H1 (cell line): ENCODE measurements around the gene CRCP. TPM values are rescaled to one million over a fixed set of nuclear protein-coding genes. Genes with fewer than 3 reads are reported as not detected.

Source experiments
- CTCF ChIA-PET: fragments of 300-600 bp; sonication (Branson Sonifier 250); formaldehyde crosslinking; loops from one replicate; lab custom pipeline; 2021; ENCODE audit not compliant: partially characterized antibody; lab: Charles Lee
- POLR2A ChIA-PET: fragments of 300-600 bp; sonication (Branson Sonifier 250); formaldehyde crosslinking; loops from one replicate; lab custom pipeline; 2021; ENCODE audit warnings: inconsistent platforms; ENCODE audit not compliant: partially characterized antibody; lab: Charles Lee
- DNase-seq, 2 experiments: peaks; one replicate each; pipeline versions ENCODE4 v3.0.0 to v3.0.0-alpha.2; 2010 to 2022; ENCODE audit warnings: low spot score in 2 of 2, low read depth in 1 of 2, mixed read lengths in 1 of 2
- FAIRE-seq: peaks from 2 replicates; lab custom pipeline; 2011; peaks lifted over from hg19 to GRCh38; lab: Jason Lieb, UNC
- H2AFZ ChIP-seq: 2 replicates; pipeline ENCODE4 v1.8.1; 2012; ENCODE audit warnings: low read length, inconsistent platforms
- H2AK5ac ChIP-seq: 2 replicates; pipeline ENCODE4 v1.6.1; 2013; ENCODE audit warnings: low read depth, low read length
- H2BK120ac ChIP-seq: replicated peaks from 2 replicates; pipeline ENCODE3; 2013; ENCODE audit warnings: low read depth, low read length, inconsistent platforms
- H2BK12ac ChIP-seq: 2 replicates; pipeline ENCODE4 v1.6.1; 2013; ENCODE audit warnings: low read depth, low read length
- H2BK15ac ChIP-seq: 2 replicates; pipeline ENCODE4 v1.6.1; 2013; ENCODE audit warnings: low read length
- H2BK20ac ChIP-seq: 2 replicates; pipeline ENCODE4 v1.6.1; 2013; ENCODE audit warnings: low read length
- H2BK5ac ChIP-seq: 2 replicates; pipeline ENCODE4 v1.6.1; 2013; ENCODE audit warnings: low read depth, low read length
- H3K14ac ChIP-seq: 2 replicates; pipeline ENCODE4 v1.6.1; 2013; ENCODE audit warnings: inconsistent platforms; ENCODE audit not compliant: insufficient read length
- H3K18ac ChIP-seq: 2 replicates; pipeline ENCODE4 v1.6.1; 2013; ENCODE audit warnings: low read length; ENCODE audit errors: extremely low read depth
- H3K23ac ChIP-seq: 2 replicates; pipeline ENCODE4 v1.6.1; 2013; ENCODE audit warnings: inconsistent platforms; ENCODE audit not compliant: insufficient read length
- H3K23me2 ChIP-seq: 2 replicates; pipeline ENCODE4 v1.6.1; 2013; ENCODE audit warnings: low read depth, low read length
- H3K27ac ChIP-seq: 2 replicates; pipeline ENCODE4 v1.6.1; 2011; ENCODE audit warnings: low read depth, low read length, inconsistent platforms
- H3K27me3 ChIP-seq, 4 experiments: replicated peaks in 1 of 4; 1 replicate in 1 of 4; 2 replicates in 3 of 4; pipeline versions ENCODE4 v1.6.1 to v1.8.1; 2011 to 2013; ENCODE audit warnings: low read length in 3 of 4, mild to moderate bottlenecking in 3 of 4, inconsistent platforms in 2 of 4, mixed read lengths in 2 of 4, moderate library complexity in 1 of 4; ENCODE audit not compliant: control insufficient read depth in 3 of 4, insufficient read depth in 3 of 4; ENCODE audit errors: extremely low read depth in 1 of 4
- H3K36me3 ChIP-seq, 4 experiments: 2 replicates each; pipeline versions ENCODE4 v1.6.1 to v1.8.1; 2011 to 2013; ENCODE audit warnings: mild to moderate bottlenecking in 4 of 4, low read length in 3 of 4, moderate library complexity in 2 of 4, control low read depth in 1 of 4, inconsistent platforms in 1 of 4; ENCODE audit not compliant: insufficient read depth in 4 of 4, control insufficient read depth in 2 of 4
- H3K4ac ChIP-seq: replicated peaks from 2 replicates; pipeline ENCODE3; 2013; ENCODE audit warnings: low read length, low read depth, mixed read lengths, inconsistent platforms; ENCODE audit not compliant: insufficient read length
- H3K4me1 ChIP-seq, 4 experiments: replicated peaks in 1 of 4; 1 replicate in 1 of 4; 2 replicates in 3 of 4; pipeline versions ENCODE4 v1.6.1 to v1.8.1; 2011 to 2013; ENCODE audit warnings: low read length in 3 of 4, inconsistent platforms in 2 of 4, mixed read lengths in 1 of 4; ENCODE audit not compliant: insufficient read depth in 4 of 4, control insufficient read depth in 3 of 4
- H3K4me2 ChIP-seq, 2 experiments: 2 replicates each; pipeline versions ENCODE4 v1.6.1 to v1.8.1; 2011 to 2013; ENCODE audit warnings: low read depth in 2 of 2, low read length in 2 of 2, control low read depth in 1 of 2, inconsistent platforms in 1 of 2, mild to moderate bottlenecking in 1 of 2; ENCODE audit not compliant: insufficient read depth in 1 of 2
- H3K4me3 ChIP-seq, 4 experiments: fragments of 200-600, 300-600 bp in 1 of 4; sonication (generic), shearing (Covaris generic), sonication (Bioruptor Twin) in 1 of 4; 2 replicates each; pipeline versions ENCODE4 v1.5.1 to v1.8.1; 2011 to 2016; ENCODE audit warnings: low read length in 4 of 4, low read depth in 3 of 4, control low read depth in 2 of 4, inconsistent platforms in 2 of 4, mild to moderate bottlenecking in 2 of 4, mixed read lengths in 1 of 4, moderate library complexity in 1 of 4; ENCODE audit not compliant: insufficient read depth in 2 of 4; ENCODE audit errors: extremely low read depth in 1 of 4
- H3K56ac ChIP-seq: replicated peaks from 2 replicates; pipeline ENCODE3; 2013; ENCODE audit warnings: low read depth, mild to moderate bottlenecking, mixed read lengths, low read length, inconsistent platforms; ENCODE audit not compliant: insufficient read length
- H3K79me1 ChIP-seq: 2 replicates; pipeline ENCODE4 v1.6.1; 2013; ENCODE audit warnings: low read depth, low read length, control low read depth
- H3K79me2 ChIP-seq, 2 experiments: 2 replicates each; pipeline versions ENCODE4 v1.6.1 to v1.8.1; 2012 to 2013; ENCODE audit warnings: low read length in 2 of 2, mild to moderate bottlenecking in 2 of 2, inconsistent platforms in 1 of 2; ENCODE audit not compliant: insufficient read depth in 2 of 2, control insufficient read depth in 1 of 2
- H3K9ac ChIP-seq, 4 experiments: replicated peaks in 1 of 4; 1 replicate in 1 of 4; 2 replicates in 3 of 4; pipeline versions ENCODE4 v1.6.1 to v1.8.1; 2011 to 2013; ENCODE audit warnings: low read depth in 3 of 4, low read length in 3 of 4, control low read depth in 2 of 4, mild to moderate bottlenecking in 2 of 4, moderate library complexity in 2 of 4, inconsistent platforms in 1 of 4; ENCODE audit errors: extremely low read depth in 1 of 4
- H3K9me3 ChIP-seq, 2 experiments: 2 replicates each; pipeline versions ENCODE4 v1.6.1 to v1.8.1; 2012 to 2013; ENCODE audit warnings: mild to moderate bottlenecking in 2 of 2, moderate library complexity in 2 of 2, control low read depth in 1 of 2, inconsistent platforms in 1 of 2, low read depth in 1 of 2, low read length in 1 of 2, mixed read lengths in 1 of 2; ENCODE audit not compliant: insufficient read depth in 2 of 2
- H4K20me1 ChIP-seq, 2 experiments: replicated peaks in 1 of 2; 2 replicates each; pipeline versions ENCODE3 to v1.8.1; 2011 to 2013; ENCODE audit warnings: inconsistent platforms in 2 of 2, low read length in 2 of 2, mild to moderate bottlenecking in 1 of 2; ENCODE audit not compliant: insufficient read depth in 2 of 2, control insufficient read depth in 1 of 2
- H4K5ac ChIP-seq: 2 replicates; pipeline ENCODE4 v1.6.1; 2013; ENCODE audit warnings: low read length, low read depth, mixed read lengths, inconsistent platforms; ENCODE audit not compliant: insufficient read length
- H4K8ac ChIP-seq: 2 replicates; pipeline ENCODE4 v1.8.0; 2013; ENCODE audit warnings: mild to moderate bottlenecking, moderate library complexity, low read length, inconsistent platforms; ENCODE audit not compliant: insufficient read depth; ENCODE audit errors: extremely low read depth
- H4K91ac ChIP-seq: replicated peaks from 2 replicates; pipeline ENCODE3; 2013; ENCODE audit warnings: low read length, mixed read lengths, inconsistent platforms; ENCODE audit not compliant: insufficient read length
- BACH1 ChIP-seq: IDR thresholded peaks from 2 replicates; pipeline ENCODE4 v1.6.1; 2012; ENCODE audit warnings: low read length, improper control_type of control experiment
- CHD2 ChIP-seq: IDR thresholded peaks from 2 replicates; pipeline ENCODE4 v1.6.1; 2012; ENCODE audit warnings: low read length, improper control_type of control experiment
- E2F6 ChIP-seq: IDR thresholded peaks from 2 replicates; pipeline ENCODE4 v1.6.1; 2012; ENCODE audit warnings: inconsistent platforms
- FOSL1 ChIP-seq: IDR thresholded peaks from 2 replicates; pipeline ENCODE4 v1.6.1; 2011; ENCODE audit warnings: mild to moderate bottlenecking, low read depth, low read length, moderate library complexity; ENCODE audit not compliant: insufficient read depth
- JUN ChIP-seq: IDR thresholded peaks from 2 replicates; pipeline ENCODE4 v1.6.1; 2011; ENCODE audit warnings: low read depth, mild to moderate bottlenecking, improper control_type of control experiment, low read length
- MAX ChIP-seq: IDR thresholded peaks from 2 replicates; pipeline ENCODE4 v1.6.1; 2012; ENCODE audit warnings: inconsistent platforms
- NANOG ChIP-seq: IDR thresholded peaks from 2 replicates; pipeline ENCODE4 v1.6.1; 2011; ENCODE audit warnings: low read length, low read depth, mild to moderate bottlenecking, inconsistent platforms; ENCODE audit not compliant: insufficient read depth, poor library complexity, severe bottlenecking
- RBBP5 ChIP-seq: IDR thresholded peaks from 2 replicates; pipeline ENCODE4 v1.7.1; 2012; ENCODE audit warnings: low read depth, mild to moderate bottlenecking, inconsistent platforms, low read length, moderate library complexity, borderline replicate concordance
- SIN3A ChIP-seq, 2 experiments: IDR thresholded peaks in 1 of 2; conservative IDR thresholded peaks in 1 of 2; 2 replicates each; pipeline ENCODE4 v1.6.1; 2011 to 2012; ENCODE audit warnings: low read length in 2 of 2, improper control_type of control experiment in 1 of 2, low read depth in 1 of 2, mild to moderate bottlenecking in 1 of 2
- SIRT6 ChIP-seq: IDR thresholded peaks from one replicate; pipeline ENCODE4 v1.7.1; 2012; ENCODE audit warnings: low read length, inconsistent platforms
- SP4 ChIP-seq: IDR thresholded peaks from 2 replicates; pipeline ENCODE4 v1.6.1; 2012; ENCODE audit warnings: low read length, inconsistent platforms
- SUZ12 ChIP-seq: fragments of 200-600 bp; sonication (generic); IDR thresholded peaks from 2 replicates; pipeline ENCODE4 v1.6.1; 2012; ENCODE audit warnings: mild to moderate bottlenecking, inconsistent platforms, low read length, moderate library complexity, mixed read lengths
- WGBS, 2 experiments: shearing (Covaris generic) in 1 of 2; methylation state at CpG; one replicate each; pipeline versions ENCODE4 v1.1.6 to v1.1.7; 2013 to 2015; ENCODE audit warnings: low lambda C conversion rate in 2 of 2, mixed read lengths in 2 of 2, inconsistent platforms in 1 of 2, low coverage in 1 of 2, missing lambda C conversion rate in 1 of 2; ENCODE audit not compliant: insufficient replicate concordance in 2 of 2, insufficient coverage in 1 of 2, insufficient read length in 1 of 2; ENCODE audit errors: extremely low coverage in 1 of 2, missing lambda C conversion rate in 1 of 2; 5-methylcytosine and 5-hydroxymethylcytosine counted together
- polyA plus RNA-seq, 7 experiments: library from polyadenylated mRNA; depleted of rRNA in 3 of 7; stranded (reverse) in 5 of 7; unstranded in 2 of 7; fragments of >200 nt in 5 of 7; fragments of 200-250 nt in 2 of 7; gene quantifications; 1 replicate in 5 of 7; 2 replicates in 1 of 7; 4 replicates in 1 of 7; pipeline versions ENCODE4 v1.2.1 to v1.2.3, GENCODE V29; 2011 to 2013; ENCODE audit warnings: missing spikeins in 2 of 7, mixed read lengths in 2 of 7
- total RNA-seq: library from RNA; stranded (reverse); fragmentation: NEBNext Ultra II Directional; extraction: Animal tissue kit (Norgen Biotek cat#: 25700); gene quantifications from 2 replicates; pipeline ENCODE4 v1.2.1, GENCODE V29; 2021
- TF ChIP-seq, protein P1 (sequence below): IDR thresholded peaks from 2 replicates; pipeline ENCODE4 v1.6.1; 2011; ENCODE audit warnings: low read depth, mild to moderate bottlenecking, low read length; ENCODE audit not compliant: insufficient read depth

Gene CRCP
- total and polyA plus RNA-seq, 2 of the 8 experiments (the other 6 are each of a cell fraction or from before 2014, with no cell fraction given), result 15.0 to 29.3 TPM

DNA sequence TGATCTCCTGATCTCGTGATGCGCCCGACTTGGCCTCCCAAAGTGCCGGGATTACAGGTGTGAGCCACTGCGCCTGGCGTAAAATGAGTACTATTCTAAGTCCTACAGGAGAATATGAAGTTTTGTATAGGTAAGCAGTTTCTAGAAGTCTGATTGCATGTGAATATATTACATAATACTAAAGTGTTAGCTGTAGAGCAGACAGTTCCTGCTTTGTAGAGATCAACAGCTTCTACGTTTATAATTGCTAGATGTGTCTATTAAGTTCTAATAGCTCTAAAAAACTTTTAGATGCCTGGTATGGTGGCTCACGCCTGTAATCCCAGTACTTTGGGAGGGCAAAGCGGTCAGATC is 8.5 kb downstream of the CRCP start:
- no peak overlapping the region for H2BK20ac ChIP-seq
- H2BK15ac ChIP-seq, result no peak overlapping the region
- H4K8ac ChIP-seq, result no peak overlapping the region
- no peak overlapping the region for H3K27ac ChIP-seq
- H3K18ac ChIP-seq, result no peak overlapping the region
- DNase-seq (no peak), FAIRE-seq (no peak)
- H3K9ac ChIP-seq, result no peak overlapping the region
- no peaks in the 10 kb centered on the region for H3K23me2 ChIP-seq
- H2BK120ac ChIP-seq, result no peak overlapping the region
- no peaks in the 10 kb centered on the region for H3K36me3 ChIP-seq
- H4K20me1 ChIP-seq, result peaks cover 0 to 3% of the 10 kb centered on the region in 2 experiments
- no peak overlapping the region for H2AFZ ChIP-seq
- no peak overlapping the region for H2AK5ac ChIP-seq
- H3K4ac ChIP-seq, result no peak overlapping the region
- H3K4me1 ChIP-seq, result peaks cover 0 to 2% (median 0%) of the 10 kb centered on the region in 4 experiments; a peak in 1 of 7 replicates
- POLR2A ChIA-PET, result interaction anchor here (0.6 to 1.3 kb wide), 3 partner anchors 82 to 420 kb away, joined by 3 to 5 read pairs (median 4); no protein-coding TSS in a partner anchor
- H3K27me3 ChIP-seq, result no peaks in the 10 kb centered on the region
- no peak overlapping the region for H4K91ac ChIP-seq
- H2BK12ac ChIP-seq, result no peak overlapping the region
- no peak overlapping the region for H3K14ac ChIP-seq
- H2BK5ac ChIP-seq, result no peak overlapping the region
- H3K79me1 ChIP-seq, result no peaks in the 10 kb centered on the region; the same call in 1 of the 2 replicates
- H3K79me2 ChIP-seq, result peaks cover 0 to 81% of the 10 kb centered on the region in 2 experiments; a peak in 2 of 4 replicates
- H3K4me3 ChIP-seq, result no peak overlapping the region
- H3K56ac ChIP-seq, result no peak overlapping the region
- CTCF ChIA-PET, result interaction anchor here (0.8 to 1.3 kb wide), 3 partner anchors 9 to 17 kb away, joined by 3 to 4 read pairs (median 3); no protein-coding TSS in a partner anchor
- no peak overlapping the region for H3K4me2 ChIP-seq
- no peaks in the 10 kb centered on the region for H3K9me3 ChIP-seq
- H3K23ac ChIP-seq, result no peak overlapping the region
- H4K5ac ChIP-seq, result no peak overlapping the region
- 91% methylated on average over 9 of the region's 9 CpGs; no CpG with 5 or more reads in 1 of the 2 experiments for WGBS, 2 experiments
- TF ChIP-seq MAX (no peak), RBBP5 (no peak), JUN (no peak), SIN3A (conservative IDR thresholded peaks at IDR 0.05 in 1 of 2, IDR thresholded peaks at IDR 0.05 in 1 of 2; ENCODE audit: low read depth in 1 of 2, low read length in 2 of 2) (no peak), SIRT6 (no peak), BACH1 (no peak), NANOG (no peak), SUZ12 (no peak), SP4 (no peak), CHD2 (no peak), FOSL1 (no peak), E2F6 (no peak)
- TF ChIP-seq, protein P1, sequence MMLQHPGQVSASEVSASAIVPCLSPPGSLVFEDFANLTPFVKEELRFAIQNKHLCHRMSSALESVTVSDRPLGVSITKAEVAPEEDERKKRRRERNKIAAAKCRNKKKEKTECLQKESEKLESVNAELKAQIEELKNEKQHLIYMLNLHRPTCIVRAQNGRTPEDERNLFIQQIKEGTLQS, result no peak
